Loucy (cell line): ENCODE data around the gene FAM117A.
A peak's percentile ranks its signal among the peaks of the same experiment; 100 is the strongest.

ENCODE experiments used
- H2AFZ ChIP-seq: fragments of 200-600 bp; sonication (generic); 2 replicates; pipeline ENCODE4 v1.6.0; 2016; ENCODE audit warnings: antibody characterized with exemption, mild to moderate bottlenecking, low read length, moderate library complexity
- H3F3A ChIP-seq: fragments of 200-600 bp; 2 replicates; pipeline ENCODE4 v1.6.0; 2016; ENCODE audit warnings: antibody characterized with exemption, low read depth, mild to moderate bottlenecking
- H3K27me3 ChIP-seq: fragments of 200-600 bp; sonication (generic); 2 replicates; pipeline ENCODE4 v1.6.1; 2014; ENCODE audit warnings: low read length, mild to moderate bottlenecking; ENCODE audit not compliant: insufficient read depth, poor library complexity, severe bottlenecking
- H3K36me3 ChIP-seq: fragments of 200-600 bp; sonication (generic); 2 replicates; pipeline ENCODE4 v1.6.1; 2016; ENCODE audit warnings: low read length; ENCODE audit not compliant: insufficient read depth
- H3K4me1 ChIP-seq: fragments of 200-600 bp; sonication (generic); 2 replicates; pipeline ENCODE4 v1.5.1; 2014; ENCODE audit warnings: low read length, mild to moderate bottlenecking; ENCODE audit not compliant: insufficient read depth, poor library complexity, severe bottlenecking
- H3K4me2 ChIP-seq: fragments of 200-600 bp; sonication (generic); 2 replicates; pipeline ENCODE4 v1.6.0; 2014; ENCODE audit warnings: antibody characterized with exemption, low read length, low read depth, mild to moderate bottlenecking; ENCODE audit not compliant: poor library complexity, severe bottlenecking
- H3K4me3 ChIP-seq: fragments of 200-600 bp; sonication (generic); 2 replicates; pipeline ENCODE4 v1.5.1; 2014; ENCODE audit warnings: low read length, mild to moderate bottlenecking, mixed read lengths; ENCODE audit not compliant: poor library complexity, severe bottlenecking
- H3K79me2 ChIP-seq: fragments of 200-600 bp; sonication (generic); 2 replicates; pipeline ENCODE4 v1.6.1; 2014; ENCODE audit warnings: low read length; ENCODE audit not compliant: insufficient read depth
- H3K9ac ChIP-seq: fragments of 200-600 bp; sonication (generic); 2 replicates; pipeline ENCODE4 v1.6.0; 2014; ENCODE audit warnings: mild to moderate bottlenecking, low read depth, low read length, moderate library complexity; ENCODE audit not compliant: poor library complexity, severe bottlenecking
- H3K9me2 ChIP-seq: fragments of 200-600 bp; sonication (generic); replicated peaks from 2 replicates; pipeline ENCODE4 v1.6.1; 2016; ENCODE audit warnings: low read depth, low read length, mixed read lengths
- H3K9me3 ChIP-seq: fragments of 200-600 bp; sonication (generic); 2 replicates; pipeline ENCODE4 v1.6.1; 2014; ENCODE audit warnings: mild to moderate bottlenecking, antibody characterized with exemption, low read length, low read depth; ENCODE audit not compliant: insufficient read depth
- H4K20me1 ChIP-seq: fragments of 200-600 bp; sonication (generic); 2 replicates; pipeline ENCODE4 v1.6.0; 2014; ENCODE audit warnings: antibody characterized with exemption, low read length, mild to moderate bottlenecking; ENCODE audit not compliant: insufficient read depth, poor library complexity, severe bottlenecking
- CTCF ChIP-seq: fragments of 200-600 bp; sonication (generic); conservative IDR thresholded peaks from 2 replicates; pipeline ENCODE4 v1.5.1; 2014; ENCODE audit warnings: mild to moderate bottlenecking, antibody characterized with exemption, low read length
- EZH2phosphoT487 ChIP-seq: fragments of 200-600 bp; IDR thresholded peaks from 2 replicates; pipeline ENCODE4 v1.6.1; 2018; ENCODE audit warnings: antibody characterized with exemption, mild to moderate bottlenecking, moderate library complexity, borderline replicate concordance

FAM117A gene

DNA sequence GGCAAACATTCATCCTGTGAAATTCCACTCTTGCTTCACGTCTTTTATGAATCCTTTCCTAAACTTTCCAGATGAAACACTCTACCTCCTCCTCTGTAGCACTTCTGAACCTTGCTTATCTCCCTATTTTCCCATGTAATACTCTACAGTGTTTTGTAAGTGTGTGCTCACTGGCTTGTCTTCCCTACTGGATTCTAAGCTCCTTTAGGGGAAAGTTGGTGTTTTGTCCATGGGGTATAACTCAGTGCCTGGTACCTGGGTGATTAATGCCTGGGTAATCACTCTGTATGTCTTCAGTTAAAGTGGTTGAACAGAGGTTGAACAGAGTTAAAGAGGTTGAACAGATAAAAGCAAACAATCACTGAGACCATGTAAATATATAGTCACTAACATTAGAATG, 20.7 kb upstream of the FAM117A start:
- Histone ChIP-seq H3K4me2 (no peak overlapping the region), H3K27me3 (no peaks in the 10 kb centered on the region), H3K36me3 (no peaks in the 10 kb centered on the region), H3K4me1 (peaks cover 31% of the 10 kb centered on the region), H3F3A (no peaks in the 10 kb centered on the region), H3K9me2 (no peaks in the 10 kb centered on the region), H2AFZ (no peak overlapping the region), H4K20me1 (peaks cover 4% of the 10 kb centered on the region), H3K9ac (no peak overlapping the region), H3K4me3 (no peak overlapping the region), H3K9me3 (no peaks in the 10 kb centered on the region), H3K79me2 (peaks cover 15% of the 10 kb centered on the region)
- TF ChIP-seq CTCF = no peak
- no peak for TF ChIP-seq EZH2phosphoT487

GRCh38 chr17:49783791-49784190, 19.9 kb upstream of the FAM117A start:
- Histone ChIP-seq H3K9me3 (no peaks in the 10 kb centered on the region), H3F3A (no peaks in the 10 kb centered on the region), H3K27me3 (no peaks in the 10 kb centered on the region), H3K36me3 (no peaks in the 10 kb centered on the region), H3K4me3 (no peak overlapping the region), H3K4me1 (peaks cover 33% of the 10 kb centered on the region), H3K9ac (peak overlapping the region; percentile 20), H2AFZ (no peak overlapping the region), H3K9me2 (no peaks in the 10 kb centered on the region), H4K20me1 (no peaks in the 10 kb centered on the region), H3K4me2 (no peak overlapping the region), H3K79me2 (peaks cover 9% of the 10 kb centered on the region; the same call in 1 of the 2 replicates)
- TF ChIP-seq EZH2phosphoT487 (no peak), CTCF (no peak)

DNA sequence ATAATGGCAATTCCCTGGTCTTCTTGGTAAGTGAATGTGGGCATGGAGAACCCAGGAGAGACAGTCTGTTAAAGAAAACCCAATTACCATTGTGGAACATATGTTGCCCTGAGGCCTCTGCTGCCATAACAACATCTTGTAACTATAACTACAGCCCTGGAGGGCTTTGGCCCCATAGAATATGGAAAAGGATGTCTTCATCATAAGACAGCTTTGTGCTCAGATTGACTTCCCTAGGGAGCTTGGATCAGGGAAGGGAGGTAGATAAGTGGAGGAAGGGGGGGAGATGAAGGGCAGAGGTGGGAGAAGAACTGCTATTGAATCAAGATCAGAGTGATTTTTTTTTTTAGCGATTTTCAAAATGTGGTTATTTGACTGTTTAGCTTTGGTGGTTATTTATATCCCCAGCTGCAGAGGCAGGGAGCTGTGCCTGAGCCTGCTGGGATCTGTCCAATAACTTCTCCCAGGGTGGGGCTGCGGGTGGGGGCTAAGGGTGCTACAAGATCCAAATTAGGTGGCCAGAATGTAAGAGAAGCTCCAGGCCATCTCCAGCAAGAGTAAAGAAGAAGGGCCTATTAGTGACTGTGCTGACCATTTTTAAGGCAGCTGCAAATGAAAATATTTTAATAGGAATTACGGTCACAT, 19.3 kb upstream of the FAM117A start:
- H3K9me3 ChIP-seq = no peaks in the 10 kb centered on the region
- H2AFZ ChIP-seq = no peak overlapping the region
- H3K4me3 ChIP-seq = no peak overlapping the region
- no peaks in the 10 kb centered on the region for H3F3A ChIP-seq
- peaks cover 9% of the 10 kb centered on the region; the same call in 1 of the 2 replicates for H3K79me2 ChIP-seq
- H3K27me3 ChIP-seq = no peaks in the 10 kb centered on the region
- no peak for TF ChIP-seq CTCF
- no peak for TF ChIP-seq EZH2phosphoT487
- peak overlapping the region; percentile 20 for H3K9ac ChIP-seq
- H3K4me2 ChIP-seq = no peak overlapping the region
- H4K20me1 ChIP-seq = no peaks in the 10 kb centered on the region
- H3K36me3 ChIP-seq = no peaks in the 10 kb centered on the region
- peaks cover 32% of the 10 kb centered on the region for H3K4me1 ChIP-seq
- no peaks in the 10 kb centered on the region for H3K9me2 ChIP-seq
